COLO829 (cell line): ENCODE data around the gene SHC1.
"Not testable (repeated sequence)": the region's sequence is repeated elsewhere in the genome, so short reads cannot be mapped to it uniquely, and the experiment has no call there.

ENCODE experiments used
- DNase-seq: peaks from one replicate; pipeline ENCODE4 v3.0.0; 2012; ENCODE audit warnings: low spot score

Gene SHC1

GRCh38 chr1:154995301-154995983, 24.9 kb upstream of the SHC1 start:
- peak; percentile 87 for DNase-seq

GRCh38 chr1:154994591-154994990, 24.0 kb upstream of the SHC1 start:
- no peak for DNase-seq

- DNase-seq: no peak
These were observed 23.7 kb upstream of the SHC1 start for GRCh38 chr1:154994269-154994587.

GRCh38 chr1:154993572-154994268, 23.2 kb upstream of the SHC1 start, which contains the start of gene LENEP:
Gene LENEP, plus strand, starts transcription at chr1:154993586. Its CDS starts 22 bp downstream, at chr1:154993608.
- no peak for DNase-seq

- DNase-seq: no peak
These were observed 22.4 kb upstream of the SHC1 start for GRCh38 chr1:154992721-154993571.

- no peak for DNase-seq
These were observed 19.7 kb upstream of the SHC1 start for GRCh38 chr1:154990276-154990675.

GRCh38 chr1:154989195-154989860, 18.8 kb upstream of the SHC1 start:
- DNase-seq: no peak

- DNase-seq: no peak
These were observed 17.8 kb upstream of the SHC1 start for GRCh38 chr1:154988058-154988954.

GRCh38 chr1:154987326-154987725, 16.8 kb upstream of the SHC1 start:
- DNase-seq: no peak

- not testable (repeated sequence) for DNase-seq
These were observed 16.2 kb upstream of the SHC1 start for GRCh38 chr1:154986736-154987135.

GRCh38 chr1:154983776-154984466, 13.4 kb upstream of the SHC1 start:
- no peak for DNase-seq

- peak; percentile 100 for DNase-seq
These were observed 12.5 kb upstream of the SHC1 start, which contains the start of gene FLAD1 for GRCh38 chr1:154982897-154983648. Gene FLAD1, plus strand, starts transcription at chr1:154983344. Its CDS starts 351 bp downstream, at chr1:154983695.

- DNase-seq: no peak
These were observed 11.8 kb upstream of the SHC1 start for GRCh38 chr1:154982341-154982740.

GRCh38 chr1:154978360-154978759, 7.8 kb upstream of the SHC1 start:
- DNase-seq: no peak

GRCh38 chr1:154977762-154978161, 7.2 kb upstream of the SHC1 start:
- DNase-seq: not testable (repeated sequence)

GRCh38 chr1:154975409-154976059, 5.0 kb upstream of the SHC1 start:
- DNase-seq: no peak

GRCh38 chr1:154974808-154975408, 4.4 kb upstream of the SHC1 start:
- DNase-seq: peak; percentile 98

- peak; percentile 99 for DNase-seq
These were observed 3.7 kb upstream of the SHC1 start, which contains the start of gene CKS1B for GRCh38 chr1:154974102-154974807. Gene CKS1B, plus strand, starts transcription at chr1:154974681. Its CDS starts 65 bp downstream, at chr1:154974746.
